Occipital lobe (tissue), 2 donors: ENCODE data around the gene FIBCD1. TPM values are rescaled to one million over a fixed set of nuclear protein-coding genes. Genes with fewer than 3 reads are reported as not detected.

Experiments
- DNase-seq: peaks from one replicate; lab custom pipeline; 2025; lab: John Stamatoyannopoulos, UW
- total RNA-seq: library from RNA; depleted of rRNA; stranded (reverse); fragments of >200 nt; gene quantifications from one replicate; pipeline ENCODE4 v1.2.3, GENCODE V29; 2014

The FIBCD1 gene, protein sequence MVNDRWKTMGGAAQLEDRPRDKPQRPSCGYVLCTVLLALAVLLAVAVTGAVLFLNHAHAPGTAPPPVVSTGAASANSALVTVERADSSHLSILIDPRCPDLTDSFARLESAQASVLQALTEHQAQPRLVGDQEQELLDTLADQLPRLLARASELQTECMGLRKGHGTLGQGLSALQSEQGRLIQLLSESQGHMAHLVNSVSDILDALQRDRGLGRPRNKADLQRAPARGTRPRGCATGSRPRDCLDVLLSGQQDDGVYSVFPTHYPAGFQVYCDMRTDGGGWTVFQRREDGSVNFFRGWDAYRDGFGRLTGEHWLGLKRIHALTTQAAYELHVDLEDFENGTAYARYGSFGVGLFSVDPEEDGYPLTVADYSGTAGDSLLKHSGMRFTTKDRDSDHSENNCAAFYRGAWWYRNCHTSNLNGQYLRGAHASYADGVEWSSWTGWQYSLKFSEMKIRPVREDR
- 1.4 TPM for total RNA-seq

DNA sequence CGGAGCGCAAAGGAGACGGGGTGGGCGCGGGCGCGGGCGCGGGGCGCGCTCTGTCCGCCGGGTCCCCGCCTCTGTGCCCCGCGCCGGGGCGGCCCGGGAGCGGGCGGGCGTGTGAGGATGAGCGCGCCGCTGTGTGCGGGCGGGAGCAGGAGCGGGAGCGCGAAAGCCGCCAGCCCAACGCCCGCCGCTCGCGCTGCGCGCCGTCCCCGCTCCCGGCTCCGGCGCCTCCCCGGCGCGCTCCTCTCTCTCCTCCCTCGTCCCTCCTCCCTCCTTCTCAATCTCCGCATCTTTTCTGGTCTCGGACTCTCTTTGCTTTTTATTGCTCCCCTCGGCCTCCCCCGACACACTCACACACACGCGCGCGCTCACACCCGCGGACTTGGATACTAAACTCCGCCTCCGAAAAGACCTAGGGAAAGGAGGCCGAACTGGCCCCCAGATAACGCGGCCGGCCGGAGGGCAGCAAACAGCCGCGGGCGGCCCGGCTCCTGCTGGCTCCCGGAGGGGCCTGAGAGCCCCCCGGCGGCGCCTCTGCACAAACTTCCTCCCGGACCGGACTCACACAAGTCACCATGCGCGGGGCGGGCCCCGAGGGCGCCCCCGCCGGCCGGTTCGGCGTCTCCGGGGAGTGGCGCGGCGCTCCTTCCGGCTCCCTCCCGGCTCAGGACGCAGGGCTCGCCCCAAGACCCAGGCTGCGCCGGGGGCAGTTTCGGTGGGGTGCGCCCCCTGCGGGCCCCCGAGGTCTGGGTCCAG, at the start of gene FIBCD1:
Gene FIBCD1, minus strand, starts transcription at position 596 of the 753 bp plus-strand sequence. CDS start 640 bp downstream, outside the sequence.
- no peak for DNase-seq

DNA sequence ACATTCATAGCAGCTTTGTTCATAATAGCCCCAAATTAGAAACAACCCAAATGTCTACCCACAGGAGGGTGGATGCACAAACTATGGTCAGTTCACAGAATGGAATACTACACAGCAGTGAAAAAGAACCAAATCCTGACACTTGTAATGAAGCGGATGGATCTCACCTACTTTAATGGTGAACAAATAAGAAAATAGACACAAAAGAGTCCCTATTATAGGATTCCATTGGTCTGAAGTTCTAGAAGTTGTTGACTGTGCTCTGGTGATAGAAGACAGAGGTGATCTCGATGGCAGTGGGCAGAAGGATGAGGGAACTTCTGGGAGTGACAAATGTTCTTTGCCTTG, 49.3 kb upstream of the FIBCD1 start:
- no peak for DNase-seq

DNA sequence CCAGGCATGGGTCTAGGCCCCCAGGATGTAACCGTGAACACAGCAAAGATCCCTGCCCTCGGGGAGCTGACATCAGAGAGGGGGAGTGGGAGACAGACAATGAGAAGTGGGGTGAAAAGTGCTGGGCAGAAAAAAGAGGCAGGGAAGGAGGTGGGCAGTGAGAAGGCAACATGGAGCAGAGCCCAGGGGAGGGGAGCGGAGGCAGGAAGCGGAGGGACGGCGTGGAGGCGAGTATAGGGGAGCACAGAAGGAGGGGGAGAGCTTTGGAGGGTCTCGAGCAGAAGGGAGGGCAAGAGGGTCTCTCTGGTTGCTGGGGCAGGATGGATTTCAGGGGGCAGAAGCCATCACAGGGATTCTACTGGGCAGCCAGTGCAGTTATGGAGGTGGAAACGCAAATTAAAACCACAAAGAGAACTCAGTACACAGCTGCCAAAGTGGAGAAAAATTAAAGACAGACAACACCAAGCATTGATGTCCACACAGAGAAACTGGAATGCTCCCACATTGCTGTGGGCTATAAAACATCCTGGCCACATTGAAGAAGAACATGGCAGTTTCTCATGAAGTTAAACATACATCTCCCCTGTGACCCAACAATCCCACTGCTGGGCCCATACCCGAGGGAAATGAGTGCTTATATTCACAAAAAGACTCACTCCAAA, 48.8 kb upstream of the FIBCD1 start:
- DNase-seq: no peak

DNA sequence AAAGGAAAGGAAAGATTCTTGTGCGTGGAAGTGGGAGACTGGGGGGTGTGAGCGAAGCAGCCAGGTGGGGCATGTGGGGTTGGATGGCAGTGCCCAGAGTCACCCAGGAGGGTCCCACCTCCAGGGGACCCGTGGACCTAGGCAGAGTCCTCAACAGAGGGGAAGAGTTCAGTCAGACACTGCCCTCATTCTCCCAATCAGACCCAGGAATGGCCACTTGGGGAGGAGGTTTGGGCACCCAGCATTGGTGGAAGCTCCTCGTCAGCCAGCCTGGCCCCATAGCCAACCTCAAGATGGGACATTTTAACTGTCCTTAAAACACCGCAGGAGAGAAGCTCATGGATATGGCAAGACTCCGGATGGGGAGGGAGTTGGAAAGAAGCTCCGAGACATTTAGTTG, 48.0 kb upstream of the FIBCD1 start:
- no peak for DNase-seq

DNA sequence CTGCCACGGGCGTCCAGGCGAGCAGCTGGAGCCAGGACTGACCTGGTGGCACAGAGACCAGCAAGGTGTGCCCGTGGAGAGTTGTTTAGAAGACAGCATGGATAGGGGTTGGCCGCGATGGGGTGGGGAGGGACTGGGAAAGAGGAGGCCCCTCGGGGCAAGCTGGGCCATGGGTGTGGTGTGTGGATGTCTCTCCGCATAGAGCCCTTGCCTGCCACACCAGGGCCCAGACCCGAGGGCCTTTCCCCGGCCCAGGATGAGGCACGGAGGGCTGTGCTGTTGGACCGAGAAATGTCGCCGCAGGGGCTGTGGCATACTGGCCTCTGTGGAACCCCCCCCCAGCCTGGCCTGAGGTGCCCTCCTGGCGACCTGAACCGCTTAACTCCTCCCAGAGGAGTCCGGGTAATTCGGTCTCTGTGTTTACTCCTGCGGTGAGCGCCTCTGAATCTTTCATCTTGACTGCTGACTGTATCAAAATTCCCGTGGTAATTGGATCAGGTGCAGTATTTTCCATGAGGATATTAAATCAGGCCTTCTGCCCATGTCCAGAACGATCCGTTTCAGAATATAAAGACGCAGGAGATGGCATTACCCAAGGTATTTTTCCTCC, 47.4 kb upstream of the FIBCD1 start:
- no peak for DNase-seq

DNA sequence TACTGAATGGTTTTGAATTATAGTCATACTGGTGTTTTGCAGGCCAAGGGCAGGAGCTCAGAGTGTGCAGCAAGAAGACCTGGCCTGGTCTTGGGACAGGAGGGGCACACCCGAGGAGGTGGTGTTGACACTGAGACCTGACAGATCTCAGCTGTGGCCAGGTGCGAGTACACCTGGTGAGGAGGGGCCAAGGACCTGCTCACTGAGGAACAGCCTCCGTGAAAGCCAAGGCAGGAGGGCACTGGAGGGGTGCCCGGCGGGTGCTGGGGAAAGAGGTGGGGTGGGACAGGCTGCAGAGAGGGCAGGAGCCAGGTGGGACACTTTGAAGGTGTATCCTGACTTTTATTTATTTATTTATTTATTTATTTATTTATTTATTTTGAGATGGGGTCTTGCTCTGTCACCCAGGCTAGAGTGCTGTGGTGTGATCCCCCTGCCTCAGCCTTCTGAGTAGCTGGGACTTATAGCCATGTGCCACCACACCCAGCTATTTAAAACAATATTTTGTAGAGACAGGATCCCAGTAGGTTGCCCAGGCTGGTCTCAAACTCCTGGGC, 46.6 kb upstream of the FIBCD1 start:
- DNase-seq: no peak

DNA sequence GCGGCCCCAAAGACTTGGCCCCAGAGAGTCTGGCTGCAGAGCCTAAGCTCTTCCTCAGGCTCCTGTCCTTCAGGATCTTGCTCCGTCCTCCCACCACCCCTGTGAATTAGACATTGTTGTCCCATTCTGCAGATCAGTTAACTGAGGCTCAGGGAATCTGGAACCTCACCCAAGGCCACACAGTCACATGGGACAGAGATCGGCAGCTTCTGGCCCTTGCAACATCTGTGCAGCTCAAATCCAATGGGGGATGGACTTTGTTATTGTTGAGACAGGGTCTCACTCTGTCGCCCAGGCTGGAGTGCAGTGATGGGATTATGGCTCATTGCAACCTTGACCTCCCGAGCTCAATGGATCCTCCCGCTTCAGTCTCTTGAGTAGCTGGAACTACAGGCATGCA, 46.0 kb upstream of the FIBCD1 start:
- no peak for DNase-seq

DNA sequence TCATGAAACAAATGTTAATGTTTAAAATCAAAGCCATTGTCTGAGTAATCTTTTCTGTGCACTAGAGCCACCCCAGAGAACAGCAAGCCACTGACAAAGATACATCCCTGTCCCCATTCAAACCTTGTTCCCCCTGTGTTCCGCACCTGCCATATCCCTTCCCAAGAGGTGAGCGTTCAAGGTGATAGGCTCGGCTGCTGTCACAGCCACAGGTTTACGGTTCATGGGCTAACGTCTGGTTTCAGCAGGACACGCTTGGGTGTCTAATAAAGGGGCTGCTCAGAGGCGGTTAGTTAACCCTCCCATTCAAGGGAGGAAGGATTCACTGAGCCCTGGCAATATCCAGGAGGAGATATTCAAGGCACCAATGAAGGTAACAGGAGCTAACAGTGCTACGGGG, 45.5 kb upstream of the FIBCD1 start:
- no peak for DNase-seq

DNA sequence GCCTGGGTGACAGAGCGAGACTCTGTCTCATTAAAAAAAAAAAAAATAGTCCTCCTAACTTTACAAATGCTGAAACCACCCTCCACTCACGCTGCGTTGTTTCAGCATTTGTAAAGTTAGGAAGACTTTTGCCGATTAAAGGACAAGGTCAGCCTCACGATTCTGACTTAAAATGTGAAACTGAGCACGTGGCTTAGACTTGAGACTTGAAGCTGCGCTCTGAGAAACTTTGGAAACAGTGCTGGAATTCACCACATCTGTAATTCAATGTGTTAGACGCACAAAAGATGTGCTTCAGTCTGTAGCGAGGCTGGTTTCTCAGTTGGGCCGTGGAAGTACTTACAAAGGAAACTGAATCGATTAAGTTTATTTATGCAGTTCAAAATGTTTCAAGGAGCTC, 44.9 kb upstream of the FIBCD1 start:
- no peak for DNase-seq

DNA sequence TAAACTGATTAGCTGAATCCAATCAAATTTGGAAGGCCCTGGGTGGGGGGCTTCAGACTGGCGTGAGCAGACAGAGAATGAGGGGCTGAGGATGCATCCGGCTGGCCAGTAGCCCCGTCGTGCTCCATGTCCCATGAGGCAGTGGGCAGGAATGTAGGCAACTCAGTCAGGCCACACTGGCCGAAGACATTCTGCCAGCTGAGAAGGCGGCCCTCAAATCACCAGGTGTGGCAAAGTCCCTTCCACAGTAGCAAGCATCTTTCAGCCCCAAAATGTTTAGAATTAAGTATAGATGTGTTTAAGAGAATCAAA, 44.3 kb upstream of the FIBCD1 start:
- DNase-seq: no peak

DNA sequence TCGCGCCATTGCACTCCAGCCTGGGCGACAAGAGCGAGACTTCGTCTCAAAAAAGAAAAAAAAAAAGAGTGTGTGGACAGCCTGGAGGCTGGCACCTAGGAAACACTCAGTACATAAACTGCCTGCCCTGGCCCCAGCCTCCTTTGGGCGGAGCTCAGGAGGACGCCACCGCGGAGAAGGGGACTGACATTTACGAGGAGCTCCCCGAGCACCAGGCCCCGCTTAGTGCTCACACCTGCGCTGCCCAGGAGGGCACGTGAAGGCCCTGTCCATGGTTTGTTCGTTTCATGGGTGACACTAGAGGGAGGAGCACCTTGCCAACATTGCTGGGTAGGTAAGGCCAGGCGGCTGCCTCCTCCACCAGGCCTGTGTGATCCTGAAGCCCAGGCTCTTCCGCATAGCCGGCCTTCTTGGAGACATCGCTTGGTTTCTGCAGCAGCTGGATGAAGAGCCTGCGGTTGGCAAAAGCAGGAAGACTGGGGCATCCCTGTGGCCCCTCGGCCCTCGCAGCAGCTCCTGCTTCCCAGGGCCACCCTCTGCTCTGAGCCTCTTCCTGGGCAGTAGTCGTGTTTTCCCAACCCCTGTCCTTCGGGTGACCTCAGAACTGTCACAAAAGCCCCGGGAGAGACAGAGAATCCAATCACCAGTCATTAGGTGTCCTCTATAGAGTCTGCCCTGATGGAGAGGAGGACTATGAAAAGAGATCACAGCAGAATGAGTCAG, 43.8 kb upstream of the FIBCD1 start:
- DNase-seq: no peak

DNA sequence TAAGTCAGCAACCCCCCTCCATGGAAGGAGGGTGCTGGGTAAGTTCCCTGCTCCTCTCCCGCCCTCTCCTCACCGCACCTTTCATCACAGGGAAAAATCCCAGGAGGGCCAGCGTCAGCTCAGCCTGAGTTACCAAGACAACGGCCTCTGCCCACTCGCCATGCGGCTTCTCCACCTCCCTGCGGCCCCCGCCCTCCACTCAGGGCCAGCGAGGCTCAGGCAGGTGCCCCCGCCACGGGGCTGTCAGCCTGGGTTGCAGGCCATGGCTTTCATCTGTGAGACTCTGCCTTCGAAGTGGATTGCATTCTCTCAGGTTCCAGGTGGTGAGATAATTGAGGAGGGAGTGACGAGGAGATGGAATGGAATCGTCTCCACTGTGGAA, 42.7 kb upstream of the FIBCD1 start:
- no peak for DNase-seq

DNA sequence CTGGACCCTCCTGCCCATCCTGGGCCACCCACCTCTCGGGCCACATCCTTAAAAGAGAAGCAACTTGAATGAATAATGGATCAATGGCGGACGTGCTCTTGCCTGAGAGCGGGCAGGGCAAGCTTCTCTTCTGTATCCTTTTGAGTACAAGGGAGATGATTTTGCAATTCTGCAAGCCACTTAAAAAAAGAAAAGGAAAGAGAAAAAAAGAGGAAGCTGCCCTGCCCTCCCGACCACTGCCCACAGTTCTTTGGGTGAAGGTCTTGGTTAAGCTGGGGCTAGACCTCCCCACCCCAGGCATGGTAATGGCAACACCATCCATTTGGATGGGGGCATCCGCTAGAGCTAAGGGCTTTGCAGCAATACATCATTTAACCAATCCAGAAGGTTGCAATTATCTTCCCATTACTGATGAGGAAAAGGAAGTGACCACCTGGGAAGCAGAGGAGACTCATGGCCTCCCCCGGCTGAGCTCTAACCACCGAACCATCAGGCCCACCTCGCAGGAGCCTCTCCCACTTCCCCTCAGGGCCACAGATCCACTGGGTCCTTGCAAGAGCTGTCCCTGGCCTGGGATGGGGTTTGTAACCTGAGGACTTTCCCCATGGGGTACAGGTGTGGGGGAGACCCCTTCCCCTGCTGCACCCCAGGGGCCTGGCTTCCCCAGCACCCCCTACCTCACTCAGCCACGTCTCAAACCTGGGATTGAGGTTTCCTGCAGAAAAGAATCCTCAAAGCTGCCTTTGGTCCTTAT, 42.1 kb upstream of the FIBCD1 start:
- no peak for DNase-seq

DNA sequence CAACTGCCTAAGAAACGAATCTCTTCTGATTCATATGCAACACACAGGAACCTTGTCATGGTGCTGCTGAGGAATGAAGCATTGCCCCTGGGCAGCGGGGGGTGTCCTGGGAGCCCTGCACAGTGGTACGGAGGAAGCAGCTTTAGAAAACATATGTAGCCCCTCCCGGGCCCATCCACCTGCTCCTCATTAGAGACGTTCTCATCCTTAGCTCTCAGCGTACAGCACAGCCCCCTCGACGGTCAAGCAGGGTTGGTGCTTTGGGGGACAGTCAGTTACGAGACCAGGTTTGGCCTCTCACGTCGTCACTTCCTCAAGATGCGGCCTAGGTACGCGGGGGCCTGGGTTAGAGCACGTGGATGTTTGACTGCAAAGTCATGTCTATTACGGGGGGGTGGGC, 41.5 kb upstream of the FIBCD1 start:
- no peak for DNase-seq

DNA sequence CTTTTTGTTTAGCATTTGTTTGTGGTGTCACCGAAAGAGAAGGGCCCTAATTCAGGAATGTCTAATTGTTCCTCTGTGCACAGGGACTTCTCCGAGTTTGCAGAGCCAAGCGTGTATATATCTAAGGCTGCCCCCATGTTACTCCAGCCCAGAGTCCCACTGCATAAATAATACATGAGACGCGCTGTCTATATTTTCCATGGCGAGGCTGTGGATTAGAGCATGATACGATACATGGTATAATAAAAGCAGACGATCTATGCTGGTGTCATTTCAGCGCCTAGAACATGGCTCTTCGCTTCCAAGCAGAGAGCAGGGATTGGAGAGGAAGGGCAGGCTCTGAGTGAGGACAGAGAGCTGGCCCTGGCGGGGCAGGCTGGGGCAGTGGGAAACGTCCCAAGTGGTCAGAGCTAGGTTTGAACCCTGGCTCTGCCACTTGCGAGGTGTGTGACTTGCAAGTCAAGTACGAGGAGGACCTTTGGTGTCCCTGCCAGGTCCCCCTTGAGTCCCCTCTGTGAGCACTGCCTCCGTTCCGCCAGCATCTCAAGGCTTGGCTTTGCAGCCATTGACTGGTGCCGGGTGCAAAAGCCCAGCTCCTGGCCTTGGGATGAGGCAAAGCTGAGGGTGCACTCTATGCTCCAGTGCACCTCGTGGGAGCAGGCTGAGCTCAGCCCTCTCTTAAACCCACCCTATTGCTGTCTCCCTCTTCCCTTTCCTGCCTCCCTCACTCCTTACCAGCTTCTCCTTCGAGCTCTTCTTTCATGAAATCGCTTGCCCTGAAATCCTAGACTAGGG, 40.7 kb upstream of the FIBCD1 start:
- DNase-seq: no peak

DNA sequence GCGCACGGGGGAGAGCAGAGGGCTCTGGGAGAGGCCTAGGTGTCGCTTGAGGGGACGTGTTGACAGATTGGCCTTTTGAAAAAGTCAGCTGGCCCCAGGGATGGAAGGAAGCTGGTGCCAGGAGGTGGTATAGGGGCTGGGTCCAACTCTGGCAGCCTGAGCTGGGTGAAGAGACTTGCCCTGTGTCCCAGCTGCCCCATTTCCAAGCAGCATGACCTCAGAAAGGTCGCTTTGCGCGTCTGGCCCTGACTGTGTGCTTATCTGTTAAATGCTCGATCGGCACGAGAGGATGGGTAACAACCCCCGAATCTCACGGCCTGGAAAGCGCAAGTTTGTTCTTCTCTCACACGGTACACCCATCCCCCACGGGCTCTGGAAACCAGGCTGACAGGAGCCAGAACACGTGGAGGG, 38.8 kb upstream of the FIBCD1 start:
- no peak for DNase-seq

DNA sequence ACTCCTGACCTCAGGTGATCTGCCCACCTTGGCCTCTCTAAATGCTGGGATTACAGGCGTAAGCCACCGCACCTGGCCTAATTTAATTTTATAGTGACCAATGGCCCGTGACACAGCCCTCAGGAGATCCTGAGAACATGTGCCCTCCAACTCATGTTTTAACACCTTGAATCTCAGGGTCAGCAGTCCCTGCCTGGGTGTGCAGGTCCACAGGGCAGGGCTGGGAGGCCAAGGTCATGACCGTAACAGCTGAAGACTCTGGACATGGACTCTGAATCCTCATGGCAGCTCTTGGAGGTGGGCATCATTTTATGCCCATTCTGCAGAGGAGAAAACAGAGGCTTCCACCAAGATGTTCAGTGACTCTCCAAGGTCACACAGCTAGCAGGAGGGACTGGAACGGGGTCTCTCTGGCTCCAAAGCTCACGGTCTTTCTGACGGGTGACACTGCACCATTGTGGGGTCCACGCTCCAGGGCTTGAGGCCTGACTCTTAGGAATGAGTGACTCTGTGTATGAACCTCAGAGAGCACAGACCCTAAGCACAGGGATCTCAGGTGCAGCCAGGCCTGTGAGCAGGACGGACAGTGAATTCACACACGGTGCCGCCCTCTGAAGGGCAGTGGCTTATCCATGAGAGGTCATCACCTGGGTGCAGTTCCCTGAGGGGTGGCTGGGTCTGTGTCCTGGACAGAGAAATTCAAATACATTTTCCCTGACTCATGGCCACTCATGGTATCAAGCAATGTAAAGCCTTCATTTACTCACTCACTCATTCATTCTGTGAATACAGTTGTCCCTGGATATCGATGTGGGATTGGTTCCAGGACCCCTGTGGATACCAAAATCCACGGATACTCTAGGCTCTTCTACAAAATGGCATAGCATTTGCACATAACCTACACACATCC, 37.1 kb upstream of the FIBCD1 start:
- no peak for DNase-seq

DNA sequence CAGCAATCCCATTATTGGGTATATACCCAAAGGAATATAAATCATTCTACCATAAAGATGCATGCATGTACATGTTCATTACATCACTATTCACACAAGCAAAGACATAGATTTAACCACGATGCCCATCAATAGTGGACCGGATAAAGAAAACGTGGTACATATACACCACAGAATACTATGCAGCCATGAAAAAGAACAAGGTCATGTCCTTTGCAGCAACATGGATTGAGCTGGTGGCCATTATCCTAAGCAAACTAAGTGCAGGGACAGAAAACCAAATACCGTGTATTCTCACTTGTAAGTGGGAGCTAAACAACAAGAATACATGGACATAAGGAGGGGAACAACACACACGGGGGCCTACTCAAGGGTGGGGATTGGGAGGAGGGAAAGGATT, 36.1 kb upstream of the FIBCD1 start:
- DNase-seq: no peak

DNA sequence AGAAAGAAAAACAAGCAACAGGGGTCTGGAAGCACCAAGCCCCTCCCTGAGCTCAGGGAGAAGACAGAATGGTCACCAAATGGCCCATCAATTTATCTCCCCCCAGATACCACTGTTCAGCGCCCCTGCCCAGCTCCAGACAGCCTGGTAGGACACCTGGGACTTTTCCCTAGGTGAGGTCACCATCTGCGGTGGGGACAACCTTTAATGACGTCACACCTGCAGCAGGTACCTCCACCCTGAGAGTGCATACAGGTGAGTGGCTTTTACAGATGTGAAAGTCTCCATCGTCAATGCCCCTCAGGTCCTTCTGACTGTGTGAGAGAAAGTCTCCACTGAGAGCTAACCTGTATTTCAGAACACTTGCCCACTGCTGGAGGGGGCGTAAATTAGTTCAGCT, 35.6 kb upstream of the FIBCD1 start:
- DNase-seq: no peak
